ENCODE measurements around the gene RBMS1. TPM values are rescaled to one million over a fixed set of nuclear protein-coding genes. Genes with fewer than 3 reads are reported as not detected.

Gene RBMS1
- total RNA-seq, 1 experiment from 2014 or later: 77.5 TPM

GRCh38 chr2:160360089-160360757 lies 133.4 kb downstream of the RBMS1 start:
- no peaks in the 10 kb centered on the region for H3K27me3 Mint-ChIP-seq (ENCODE audit: low read depth)
- H3K23me2 ChIP-seq (ENCODE audit: insufficient read length, low read depth, low read length, poor library complexity, severe bottlenecking): no peaks in the 10 kb centered on the region
- H2AFZ ChIP-seq (ENCODE audit: low read length): no peak overlapping the region
- H2BK15ac ChIP-seq (ENCODE audit: low read depth, low read length): no peak overlapping the region
- no peak overlapping the region for H3T11ph ChIP-seq (ENCODE audit: low read length)
- no peaks in the 10 kb centered on the region for H3K27me3 ChIP-seq (ENCODE audit: insufficient read depth, low read length)
- no peak overlapping the region for H4K5ac ChIP-seq (ENCODE audit: insufficient read length, low read depth, low read length)
- H3K23ac ChIP-seq (ENCODE audit: insufficient read length, low read depth, low read length): no peak overlapping the region
- H3K4me3 Mint-ChIP-seq: no peak overlapping the region
- H3K14ac ChIP-seq (ENCODE audit: insufficient read depth, low read length): no peak overlapping the region
- H4K20me1 ChIP-seq (ENCODE audit: control insufficient read depth, insufficient read depth, insufficient read length): no peaks in the 10 kb centered on the region
- H3K4ac ChIP-seq (ENCODE audit: low read depth, low read length): no peak overlapping the region
- H3K4me1 ChIP-seq (ENCODE audit: insufficient read depth, low read length): no peaks in the 10 kb centered on the region
- H2BK12ac ChIP-seq (ENCODE audit: insufficient read length, low read depth, low read length): no peak overlapping the region
- no peak overlapping the region for H2AK5ac ChIP-seq (ENCODE audit: insufficient read length, low read length)
- peak overlapping the region in 2 of 3 experiments; percentile 10 to 79; a peak in 2 of 7 replicates for H3K27ac Mint-ChIP-seq
- no peak overlapping the region for H3K18ac ChIP-seq (ENCODE audit: insufficient read length, low read depth, low read length)
- H2BK5ac ChIP-seq (ENCODE audit: insufficient read length, low read length): no peak overlapping the region
- no peak overlapping the region for H3K9ac ChIP-seq (ENCODE audit: extremely low read depth, insufficient read length, low read length)
- H2BK20ac ChIP-seq (ENCODE audit: low read depth, low read length, poor library complexity, severe bottlenecking): no peak overlapping the region
- no peak for DNase-seq
- H4K8ac ChIP-seq (replicated peaks; ENCODE audit: insufficient read length, low read depth, low read length): no peak overlapping the region
- no peaks in the 10 kb centered on the region for H3K9me3 Mint-ChIP-seq
- no CpG with 5 or more reads among the region's 5 CpGs for WGBS (ENCODE audit: extremely low coverage, insufficient read length, low lambda C conversion rate)
- peaks cover 2 to 18% (median 9%) of the 10 kb centered on the region in 3 experiments; a peak in 5 of 7 replicates for H3K36me3 Mint-ChIP-seq (ENCODE audit: insufficient read depth in 1 of 3, low read depth in 3 of 3)
- no peak overlapping the region for H2BK120ac ChIP-seq (ENCODE audit: low read depth, low read length, poor library complexity, severe bottlenecking)
- 0 out of 2 replicates have a peak, but pooled peaks cover 2% of the 10 kb centered on the region for H3K79me2 ChIP-seq (ENCODE audit: insufficient read depth, low read length)
- no peak overlapping the region for H3K27ac ChIP-seq (ENCODE audit: insufficient read length, low read depth, low read length)
- H4K91ac ChIP-seq (ENCODE audit: insufficient read length, low read depth, low read length): no peak overlapping the region
- no peaks in the 10 kb centered on the region for H3K79me1 ChIP-seq (ENCODE audit: insufficient read depth, low read depth, low read length, poor library complexity, severe bottlenecking)
- no peak overlapping the region for H3K4me2 ChIP-seq (ENCODE audit: insufficient read depth, insufficient read length, low read length)
- no peak for TF ChIP-seq CTCF (conservative IDR thresholded peaks at IDR 0.05)
- peaks cover 40 to 41% of the 10 kb centered on the region in 2 experiments for H3K4me1 Mint-ChIP-seq
- H3K56ac ChIP-seq (ENCODE audit: insufficient read length, low read depth, low read length): no peak overlapping the region
- no peaks in the 10 kb centered on the region for H3K9me3 ChIP-seq (ENCODE audit: control insufficient read depth, low read depth, low read length)

Measured in H9 (cell line).